ENCODE measurements around the gene CSMD2. TPM values are rescaled to one million over a fixed set of nuclear protein-coding genes. Genes with fewer than 3 reads are reported as not detected.
"Not testable (repeated sequence)": the region's sequence is repeated elsewhere in the genome, so short reads cannot be mapped to it uniquely, and the experiment has no call there.

Gene CSMD2
- total and polyA plus RNA-seq, 12 donors, result 0.35 to 5.1 (median 1.5) TPM

DNA sequence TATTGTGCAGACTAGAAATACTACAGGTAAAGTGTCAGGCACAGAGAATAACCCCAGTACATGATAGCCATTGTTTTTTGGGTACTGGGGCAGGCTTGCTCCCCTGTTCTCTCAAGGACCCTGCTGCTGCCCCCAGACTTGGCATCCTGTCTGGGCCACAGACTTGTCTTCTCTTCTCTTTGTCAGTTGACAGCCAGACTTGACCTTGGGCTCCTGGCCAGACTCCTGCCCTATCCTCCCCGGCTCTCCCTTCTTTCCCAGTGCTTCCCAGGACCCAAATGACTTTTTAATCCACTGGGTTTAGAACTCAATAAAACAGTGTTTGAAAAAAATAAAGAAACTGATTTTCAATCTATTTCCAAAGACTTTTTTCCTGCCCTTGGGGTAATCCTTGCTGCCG, 649.4 kb downstream of the CSMD2 start:
- H3K27ac ChIP-seq, result no peak overlapping the region
- TF ChIP-seq, protein P1, sequence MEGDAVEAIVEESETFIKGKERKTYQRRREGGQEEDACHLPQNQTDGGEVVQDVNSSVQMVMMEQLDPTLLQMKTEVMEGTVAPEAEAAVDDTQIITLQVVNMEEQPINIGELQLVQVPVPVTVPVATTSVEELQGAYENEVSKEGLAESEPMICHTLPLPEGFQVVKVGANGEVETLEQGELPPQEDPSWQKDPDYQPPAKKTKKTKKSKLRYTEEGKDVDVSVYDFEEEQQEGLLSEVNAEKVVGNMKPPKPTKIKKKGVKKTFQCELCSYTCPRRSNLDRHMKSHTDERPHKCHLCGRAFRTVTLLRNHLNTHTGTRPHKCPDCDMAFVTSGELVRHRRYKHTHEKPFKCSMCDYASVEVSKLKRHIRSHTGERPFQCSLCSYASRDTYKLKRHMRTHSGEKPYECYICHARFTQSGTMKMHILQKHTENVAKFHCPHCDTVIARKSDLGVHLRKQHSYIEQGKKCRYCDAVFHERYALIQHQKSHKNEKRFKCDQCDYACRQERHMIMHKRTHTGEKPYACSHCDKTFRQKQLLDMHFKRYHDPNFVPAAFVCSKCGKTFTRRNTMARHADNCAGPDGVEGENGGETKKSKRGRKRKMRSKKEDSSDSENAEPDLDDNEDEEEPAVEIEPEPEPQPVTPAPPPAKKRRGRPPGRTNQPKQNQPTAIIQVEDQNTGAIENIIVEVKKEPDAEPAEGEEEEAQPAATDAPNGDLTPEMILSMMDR (IDR thresholded peaks at IDR 0.05), result no peak
- no peak for TF ChIP-seq POLR2A (IDR thresholded peaks at IDR 0.05)
- H3K27me3 ChIP-seq, result no peaks in the 10 kb centered on the region
- H3K9me3 ChIP-seq (replicated peaks in 1 of 3), result no peaks in the 10 kb centered on the region
- no peak overlapping the region for H3K4me3 ChIP-seq
- H3K36me3 ChIP-seq (replicated peaks in 1 of 2), result no peaks in the 10 kb centered on the region
- intact Hi-C loops (cut with DNase I), result no loop called here
- DNase-seq, result no peak
- H3K4me1 ChIP-seq (replicated peaks in 1 of 2), result no peaks in the 10 kb centered on the region
- 34 to 43% (median 38%) methylated on average over 2 of the region's 2 CpGs for WGBS, 4 donors

DNA sequence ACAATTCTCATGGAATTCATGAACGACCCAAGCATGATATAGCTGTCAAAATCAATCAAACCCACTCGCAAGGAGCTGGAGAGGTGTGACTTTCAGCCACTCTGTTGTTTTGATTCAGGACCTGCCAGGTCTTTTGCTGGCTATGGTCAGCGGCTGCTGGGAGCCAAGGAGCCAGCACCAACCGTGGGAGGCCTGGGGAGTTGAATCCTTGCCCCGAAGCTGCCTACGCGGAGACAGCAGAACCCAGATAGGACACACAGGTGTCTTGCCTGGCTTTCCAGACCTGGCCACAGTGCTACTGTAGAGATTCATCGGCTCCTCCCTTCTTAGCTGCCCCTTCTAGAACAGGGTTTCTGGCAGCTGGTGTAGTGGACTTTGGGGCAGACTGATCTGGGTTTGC, 649.9 kb downstream of the CSMD2 start:
- Histone ChIP-seq H3K4me3 (no peak overlapping the region), H3K9me3 (replicated peaks in 1 of 3) (no peaks in the 10 kb centered on the region), H3K27ac (no peak overlapping the region), H3K36me3 (replicated peaks in 1 of 2) (no peaks in the 10 kb centered on the region), H3K4me1 (replicated peaks in 1 of 2) (no peaks in the 10 kb centered on the region), H3K27me3 (no peaks in the 10 kb centered on the region)
- TF ChIP-seq, protein P1 (IDR thresholded peaks at IDR 0.05), result no peak
- TF ChIP-seq POLR2A (IDR thresholded peaks at IDR 0.05), result no peak
- intact Hi-C loops (cut with DNase I), result no loop called here
- WGBS, 4 donors, result 65 to 86% (median 77%) methylated on average over 3 to 8 of the region's 8 CpGs
- no peak for DNase-seq

DNA sequence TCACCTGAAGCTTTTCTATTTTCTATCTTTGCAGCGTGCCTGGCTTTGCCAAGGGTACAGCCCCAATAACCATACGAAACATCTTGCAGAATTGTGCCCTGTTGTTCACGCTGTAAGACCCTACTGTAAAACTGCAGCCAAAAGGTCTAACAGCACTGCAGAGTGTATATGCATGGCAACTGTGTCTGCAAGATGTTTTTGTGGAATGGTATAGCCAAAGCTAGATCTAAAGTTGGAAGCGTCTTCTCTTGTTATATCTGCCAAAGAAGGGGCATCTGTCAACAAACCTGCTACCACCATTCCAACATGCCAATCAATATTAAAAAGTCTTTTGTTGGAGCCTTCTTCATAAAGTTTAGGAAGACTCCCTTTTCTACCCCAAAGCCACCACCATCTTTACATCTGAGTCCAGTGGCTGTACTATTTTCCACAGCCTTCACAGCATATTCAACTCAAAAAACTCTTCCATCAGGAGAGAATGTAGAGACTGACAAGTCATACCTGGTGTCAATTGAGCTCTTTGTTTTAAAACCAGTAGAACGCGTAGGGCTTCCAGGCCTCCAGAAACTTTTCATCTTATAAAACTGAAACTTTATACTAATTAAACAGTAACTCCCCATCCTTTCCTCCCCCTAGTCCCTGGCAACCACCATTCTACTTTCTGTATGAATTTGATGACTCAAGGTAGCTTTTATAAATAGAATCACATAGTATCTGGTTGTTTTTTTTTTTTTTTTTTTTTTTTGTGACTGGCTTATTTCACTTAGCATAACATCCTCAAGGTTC, 652.6 kb downstream of the CSMD2 start:
- DNase-seq, result no peak
- Histone ChIP-seq H3K36me3 (replicated peaks in 1 of 2) (no peaks in the 10 kb centered on the region), H3K27ac (no peak overlapping the region), H3K27me3 (no peaks in the 10 kb centered on the region), H3K4me1 (replicated peaks in 1 of 2) (no peaks in the 10 kb centered on the region), H3K4me3 (no peak overlapping the region), H3K9me3 (replicated peaks in 1 of 3) (no peaks in the 10 kb centered on the region)
- TF ChIP-seq POLR2A (IDR thresholded peaks at IDR 0.05), result no peak
- TF ChIP-seq, protein P1 (IDR thresholded peaks at IDR 0.05), result no peak
- intact Hi-C loops (cut with DNase I), result no loop called here
- 87 to 91% (median 90%) methylated on average over 6 of the region's 6 CpGs for whole genome bisulfite sequencing, 4 donors

DNA sequence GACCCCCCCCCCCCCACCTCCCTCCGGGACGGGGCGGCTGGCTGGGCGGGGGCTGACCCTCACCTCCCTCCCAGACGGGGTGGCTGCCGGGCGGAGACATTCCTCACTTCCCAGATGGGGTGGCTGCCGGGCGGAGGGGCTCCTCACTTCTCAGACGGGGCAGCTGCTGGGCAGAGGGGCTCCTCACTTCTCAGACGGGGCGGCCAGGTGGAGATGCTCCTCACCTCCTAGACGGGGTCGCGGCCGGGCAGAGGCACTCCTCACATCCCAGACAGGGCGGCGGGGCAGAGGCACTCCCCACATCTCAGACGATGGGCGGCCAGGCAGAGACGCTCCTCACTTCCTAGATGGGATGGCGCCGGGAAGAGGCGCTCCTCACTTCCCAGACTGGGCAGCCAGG, 655.8 kb downstream of the CSMD2 start:
- intact Hi-C loops (cut with DNase I); H3K9me3 ChIP-seq (replicated peaks in 1 of 3); DNase-seq; H3K27ac ChIP-seq; H3K4me3 ChIP-seq; H3K36me3 ChIP-seq (replicated peaks in 1 of 2); H3K4me1 ChIP-seq (replicated peaks in 1 of 2); H3K27me3 ChIP-seq: not testable (repeated sequence)
- whole genome bisulfite sequencing, 4 donors, result 89 to 96% (median 95%) methylated on average over 4 to 24 of the region's 24 CpGs; no CpG with 5 or more reads in 1 of the 4 donors

DNA sequence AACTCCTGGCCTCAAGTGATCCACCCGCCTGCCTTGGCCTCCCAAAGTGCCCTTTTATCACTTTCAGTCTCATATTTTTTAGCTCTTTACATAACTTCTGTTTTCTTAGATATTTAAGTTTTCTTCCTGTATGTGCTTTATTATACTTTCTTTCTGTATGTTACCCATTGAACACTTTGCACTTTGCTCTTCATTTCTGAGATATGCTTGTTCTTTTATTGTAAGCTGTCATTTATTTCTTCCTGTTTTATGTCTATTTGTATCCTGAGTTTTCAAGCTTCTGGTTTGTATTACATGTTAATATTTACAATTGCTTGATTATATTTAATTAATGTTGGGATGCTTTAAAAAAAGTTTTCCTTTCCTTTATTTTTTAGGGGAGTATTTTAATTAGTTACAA, 656.9 kb downstream of the CSMD2 start:
- no peaks in the 10 kb centered on the region for H3K4me1 ChIP-seq (replicated peaks in 1 of 2)
- no peak for DNase-seq
- intact Hi-C loops (cut with DNase I), result no loop called here
- H3K27me3 ChIP-seq, result no peaks in the 10 kb centered on the region
- no peak overlapping the region for H3K4me3 ChIP-seq
- WGBS, 4 donors, result 74 to 97% (median 89%) methylated on average over 1 of the region's 1 CpG
- H3K36me3 ChIP-seq (replicated peaks in 1 of 2), result no peaks in the 10 kb centered on the region
- no peaks in the 10 kb centered on the region for H3K9me3 ChIP-seq (replicated peaks in 1 of 3)
- TF ChIP-seq, protein P1 (IDR thresholded peaks at IDR 0.05), result no peak
- TF ChIP-seq POLR2A (IDR thresholded peaks at IDR 0.05), result no peak
- no peak overlapping the region for H3K27ac ChIP-seq
